Panc1 (cell line): ENCODE data around the gene SLC26A11. TPM values are rescaled to one million over a fixed set of nuclear protein-coding genes. Genes with fewer than 3 reads are reported as not detected.

Experiments used
- ATAC-seq: fragments of 200-7000 bp; cut with Tn5 transposase; 2 replicates; pipeline ENCODE4 v1.9.1; 2020; ENCODE audit warnings: mild to moderate bottlenecking, moderate library complexity
- BruUV-seq: library from RNA; stranded (reverse); fragments of 400-500 nt; replicated peaks from 2 replicates; lab custom pipeline; 2021; lab: Mats Ljungman, UMichigan
- CTCF ChIA-PET: fragments of 300-600 bp; sonication (Branson Sonifier 250); formaldehyde crosslinking; loops from one replicate; lab custom pipeline; 2022; ENCODE audit warnings: antibody characterized with exemption; lab: Charles Lee
- POLR2A ChIA-PET: fragments of 300-600 bp; sonication (Branson Sonifier 250); formaldehyde crosslinking; loops from one replicate; lab custom pipeline; 2022; ENCODE audit warnings: antibody characterized with exemption; lab: Charles Lee
- DNase-seq: peaks from one replicate; pipeline ENCODE4 v3.0.0-alpha.2; 2010; ENCODE audit warnings: low read depth, low spot score
- H3K27ac ChIP-seq: 2 replicates; pipeline ENCODE4 v1.5.1; 2011; ENCODE audit warnings: mild to moderate bottlenecking, low read length, inconsistent platforms
- H3K27me3 ChIP-seq: fragments of 200-500 bp; sonication (Bioruptor generic); 2 replicates; pipeline ENCODE4 v1.6.0; 2014; ENCODE audit warnings: low read length, inconsistent platforms; ENCODE audit not compliant: control insufficient read depth, insufficient read depth
- H3K36me3 ChIP-seq: fragments of 200-500 bp; sonication (Bioruptor generic); 2 replicates; pipeline ENCODE4 v1.5.1; 2014; ENCODE audit warnings: inconsistent platforms, mild to moderate bottlenecking, low read length, moderate library complexity; ENCODE audit not compliant: control insufficient read depth, insufficient read depth
- H3K4me1 ChIP-seq: 2 replicates; pipeline ENCODE4 v1.5.1; 2011; ENCODE audit warnings: inconsistent platforms, mild to moderate bottlenecking, low read length, moderate library complexity; ENCODE audit not compliant: control insufficient read depth, insufficient read depth
- H3K4me3 ChIP-seq, 2 experiments: 2 replicates each; pipeline ENCODE4 v1.5.1; 2011 to 2012; ENCODE audit warnings: low read depth in 2 of 2, low read length in 2 of 2, mild to moderate bottlenecking in 2 of 2, inconsistent platforms in 1 of 2, moderate library complexity in 1 of 2
- H3K9me3 ChIP-seq: fragments of 200-500 bp; sonication (Bioruptor generic); 2 replicates; pipeline ENCODE4 v1.5.1; 2014; ENCODE audit warnings: low read depth, mild to moderate bottlenecking, inconsistent platforms, low read length, moderate library complexity; ENCODE audit not compliant: control insufficient read depth, insufficient read depth
- CTCF ChIP-seq: fragments of 450-650 bp; IDR thresholded peaks from 2 replicates; pipeline ENCODE4 v1.5.1; 2017; ENCODE audit warnings: mild to moderate bottlenecking
- POLR2AphosphoS5 ChIP-seq: IDR thresholded peaks from 2 replicates; pipeline ENCODE4 v1.6.1; 2012; ENCODE audit warnings: mild to moderate bottlenecking, low read depth, low read length, moderate library complexity
- REST ChIP-seq, 2 experiments: IDR thresholded peaks; 2 replicates each; pipeline ENCODE4 v1.6.1; 2011 to 2012; ENCODE audit warnings: low read depth in 2 of 2, control low read depth in 1 of 2, low read length in 1 of 2, mild to moderate bottlenecking in 1 of 2, moderate library complexity in 1 of 2; ENCODE audit not compliant: insufficient read depth in 1 of 2
- SIN3A ChIP-seq: IDR thresholded peaks from 2 replicates; pipeline ENCODE4 v1.6.1; 2012; ENCODE audit warnings: low read depth, mild to moderate bottlenecking, low read length, moderate library complexity, borderline replicate concordance; ENCODE audit not compliant: insufficient read depth
- TCF7L2 ChIP-seq: IDR thresholded peaks from 2 replicates; pipeline ENCODE4 v1.6.1; 2011; ENCODE audit warnings: mild to moderate bottlenecking, low read depth, low read length, inconsistent platforms
- in situ Hi-C: cut with HindIII; loops from 2 replicates; pipeline ENCODE4 v1.10.0; 2016; ENCODE audit warnings: low sequenced_read_pairs, low pct_unique_long_range_greater_than_20kb
- intact Hi-C: fragments of 100-400 bp; cut with micrococcal nuclease; formaldehyde crosslinking; loops from one replicate; pipeline ENCODE4 v1.10.0; 2022; ENCODE audit not compliant: unreplicated experiment
- total RNA-seq: library from RNA; stranded (reverse); gene quantifications from one replicate; pipeline ENCODE4 v1.2.1, GENCODE V29; 2021; ENCODE audit not compliant: unreplicated experiment

SLC26A11 gene
- total RNA-seq, 1 experiment from 2014 or later = 30.9 TPM

DNA sequence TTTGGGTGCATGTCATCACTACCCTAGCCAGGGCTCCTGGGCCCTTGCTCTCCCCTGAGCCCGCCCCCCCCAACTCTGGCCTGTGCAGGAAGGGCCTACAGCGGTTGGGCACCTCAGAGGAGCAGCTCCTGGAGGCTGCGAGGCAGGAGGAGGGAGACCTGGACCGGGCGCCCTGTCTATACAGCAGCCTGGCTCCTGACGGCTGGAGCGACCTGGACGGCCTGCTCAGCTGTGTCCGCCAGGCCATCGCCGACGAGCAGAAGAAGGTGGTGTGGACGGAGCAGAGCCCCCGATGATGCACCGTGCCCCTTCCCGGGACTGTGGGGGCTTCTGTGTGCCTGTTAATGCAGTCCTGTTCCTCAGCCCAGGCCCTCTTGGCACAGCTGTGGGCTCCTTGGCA is 12.2 kb upstream of the SLC26A11 start:
- no peaks in the 10 kb centered on the region; the same call in 1 of the 2 replicates for H3K36me3 ChIP-seq
- no peak overlapping the region for H3K27ac ChIP-seq
- H3K4me3 ChIP-seq = no peak overlapping the region
- intact Hi-C loops = no loop called here
- H3K4me1 ChIP-seq = peaks cover 4% of the 10 kb centered on the region; the same call in 1 of the 2 replicates
- ChIA-PET POLR2A (no interaction called here), CTCF (no interaction called here)
- in situ Hi-C loops = no loop called here
- no peaks in the 10 kb centered on the region for H3K27me3 ChIP-seq
- H3K9me3 ChIP-seq = no peaks in the 10 kb centered on the region
- BruUV-seq = no TSS peak
- TF ChIP-seq TCF7L2 (no peak), REST (IDR thresholded peaks at IDR 0.05; ENCODE audit: insufficient read depth in 1 of 2, low read depth in 2 of 2, low read length in 1 of 2) (no peak), CTCF (no peak), POLR2AphosphoS5 (no peak), SIN3A (no peak)
- ATAC-seq (no peak), DNase-seq (no peak)

DNA sequence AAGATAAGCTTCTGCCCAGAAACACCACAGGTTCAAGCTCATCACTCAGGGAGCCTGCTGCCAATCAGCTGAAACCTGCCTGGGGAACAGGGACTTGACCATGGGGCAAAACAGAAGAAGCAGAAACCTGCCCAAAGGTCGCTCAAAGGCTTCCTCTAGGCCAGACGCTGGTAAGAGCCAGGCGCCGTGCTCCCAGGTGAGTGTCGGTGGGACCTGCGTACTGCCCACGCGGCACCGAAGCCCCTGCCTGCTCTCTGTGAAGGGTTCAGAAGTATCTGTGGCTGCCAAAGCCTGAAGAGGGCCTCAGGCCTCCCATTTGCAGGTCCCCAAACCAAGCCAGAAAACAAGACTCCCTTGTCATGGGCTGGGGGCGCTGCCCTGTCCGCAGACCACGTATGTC is 10.5 kb upstream of the SLC26A11 start:
- ATAC-seq (no peak), DNase-seq (no peak)
- H3K27me3 ChIP-seq = no peaks in the 10 kb centered on the region
- no peaks in the 10 kb centered on the region; the same call in 1 of the 2 replicates for H3K36me3 ChIP-seq
- ChIA-PET POLR2A (no interaction called here), CTCF (no interaction called here)
- TF ChIP-seq SIN3A (no peak), POLR2AphosphoS5 (no peak), REST (IDR thresholded peaks at IDR 0.05; ENCODE audit: insufficient read depth in 1 of 2, low read depth in 2 of 2, low read length in 1 of 2) (no peak), CTCF (no peak), TCF7L2 (no peak)
- no peaks in the 10 kb centered on the region for H3K4me1 ChIP-seq
- no peak overlapping the region for H3K4me3 ChIP-seq
- no peaks in the 10 kb centered on the region for H3K9me3 ChIP-seq
- no TSS peak for BruUV-seq
- intact Hi-C loops = no loop called here
- H3K27ac ChIP-seq = no peak overlapping the region
- in situ Hi-C loops = no loop called here
